Ovary (tissue), 9 donors: Measurements from ENCODE around the gene YPEL1. TPM values are rescaled to one million over a fixed set of nuclear protein-coding genes. Genes with fewer than 3 reads are reported as not detected.
"Not testable (repeated sequence)": the region's sequence is repeated elsewhere in the genome, so short reads cannot be mapped to it uniquely, and the experiment has no call there.

Experiments
- DNase-seq, 5 donors: peaks; one replicate each; pipeline ENCODE4 v3.0.0-alpha.2; 2019 to 2020
- H3K27ac ChIP-seq, 2 donors: fragments of 200-600 bp; one replicate each; pipeline versions ENCODE4 v1.5.1 to v1.8.0; 2019 to 2022
- H3K27me3 ChIP-seq: fragments of 200-600 bp; one replicate; pipeline ENCODE4 v1.8.0; 2022
- H3K36me3 ChIP-seq: fragments of 200-600 bp; sonication (generic); one replicate; pipeline ENCODE4 v1.5.1; 2019
- H3K4me1 ChIP-seq: one replicate; pipeline ENCODE4 v1.8.1; 2013; ENCODE audit warnings: mild to moderate bottlenecking, moderate library complexity; ENCODE audit not compliant: insufficient read depth
- H3K4me3 ChIP-seq: fragments of 200-600 bp; sonication (generic); one replicate; pipeline ENCODE4 v1.5.1; 2017
- H3K9me3 ChIP-seq, 2 donors: fragments of 200-600 bp in 1 of 2; sonication (generic) in 1 of 2; one replicate each; pipeline versions ENCODE4 v1.5.1 to v1.8.1; 2013 to 2019; ENCODE audit warnings: mild to moderate bottlenecking in 1 of 2, moderate library complexity in 1 of 2
- EP300 ChIP-seq: sonication (generic); formaldehyde crosslinking; IDR thresholded peaks from one replicate; pipeline ENCODE4 v1.6.1; 2017; ENCODE audit warnings: antibody characterized with exemption
- POLR2A ChIP-seq: fragments of 450-650 bp; IDR thresholded peaks from one replicate; pipeline ENCODE4 v1.6.1; 2017; ENCODE audit warnings: antibody characterized with exemption, mild to moderate bottlenecking, moderate library complexity
- WGBS, 3 donors: extraction: QIAGEN DNeasy Blood & Tissue Kit in 1 of 3; methylation state at CpG; one replicate each; pipeline versions ENCODE4 v1.1.5 to v1.1.7; 2013 to 2017; 5-methylcytosine and 5-hydroxymethylcytosine counted together
- intact Hi-C, 4 donors: fragments of 100-400 bp; cut with DNase I; formaldehyde crosslinking; loops; one replicate each; pipeline versions ENCODE4 v1.11.0 to v1.15.1; 2022 to 2023
- polyA plus RNA-seq, 2 donors: library from polyadenylated mRNA; stranded (reverse); fragments of 200-250 nt in 1 of 2; fragments of 350-450 nt in 1 of 2; fragmentation: Illumina TruSeq in 1 of 2; extraction: RNeasy Lipid Tissue Mini Kit (QIAGEN cat#74804) in 1 of 2; gene quantifications; one replicate each; pipeline ENCODE4 v1.2.3, GENCODE V29; 2013 to 2014
- total RNA-seq, 7 donors: library from RNA; depleted of rRNA in 2 of 7; stranded (reverse); fragments of >200 nt in 2 of 7; fragmentation: NEBNext Ultra II Directional in 3 of 7; extraction: Animal tissue kit (Norgen Biotek cat#: 25700) in 3 of 7; gene quantifications; one replicate each; pipeline versions ENCODE4 v1.1.0 to v1.2.4, GENCODE V29; 2016 to 2023
- TF ChIP-seq, protein P1 (sequence below), 3 donors: fragments of 450-650 bp in 2 of 3; fragments of 200-600 bp in 1 of 3; IDR thresholded peaks; one replicate each; pipeline versions ENCODE4 v1.5.1 to v1.8.0; 2016 to 2022; ENCODE audit warnings: antibody characterized with exemption in 3 of 3, mild to moderate bottlenecking in 1 of 3
- donor health status: DM: no; HTN: no; CAD: no; lungs with moderate emphysema.
- donor health status: DM: no; HTN: no; CAD: no.
- donor health status: Bipolar disorder and iron deficiency.
- donor health status: DM: yes; HTN: yes; CAD: no.
- donor health status: DM: no; HTN: no; CAD: no.
- donor health status: DM: yes; HTN: yes; CAD: no.

YPEL1 gene
- total and polyA plus RNA-seq, 9 donors = 2.9 to 11.4 (median 8.5) TPM

GRCh38 chr22:21719024-21719423 is 16.6 kb downstream of the YPEL1 start:
- H3K27ac ChIP-seq = no peak overlapping the region
- H3K27me3 ChIP-seq = no peaks in the 10 kb centered on the region
- no peak for DNase-seq
- no peaks in the 10 kb centered on the region for H3K9me3 ChIP-seq
- TF ChIP-seq POLR2A (no peak), EP300 (no peak)
- TF ChIP-seq, protein P1, sequence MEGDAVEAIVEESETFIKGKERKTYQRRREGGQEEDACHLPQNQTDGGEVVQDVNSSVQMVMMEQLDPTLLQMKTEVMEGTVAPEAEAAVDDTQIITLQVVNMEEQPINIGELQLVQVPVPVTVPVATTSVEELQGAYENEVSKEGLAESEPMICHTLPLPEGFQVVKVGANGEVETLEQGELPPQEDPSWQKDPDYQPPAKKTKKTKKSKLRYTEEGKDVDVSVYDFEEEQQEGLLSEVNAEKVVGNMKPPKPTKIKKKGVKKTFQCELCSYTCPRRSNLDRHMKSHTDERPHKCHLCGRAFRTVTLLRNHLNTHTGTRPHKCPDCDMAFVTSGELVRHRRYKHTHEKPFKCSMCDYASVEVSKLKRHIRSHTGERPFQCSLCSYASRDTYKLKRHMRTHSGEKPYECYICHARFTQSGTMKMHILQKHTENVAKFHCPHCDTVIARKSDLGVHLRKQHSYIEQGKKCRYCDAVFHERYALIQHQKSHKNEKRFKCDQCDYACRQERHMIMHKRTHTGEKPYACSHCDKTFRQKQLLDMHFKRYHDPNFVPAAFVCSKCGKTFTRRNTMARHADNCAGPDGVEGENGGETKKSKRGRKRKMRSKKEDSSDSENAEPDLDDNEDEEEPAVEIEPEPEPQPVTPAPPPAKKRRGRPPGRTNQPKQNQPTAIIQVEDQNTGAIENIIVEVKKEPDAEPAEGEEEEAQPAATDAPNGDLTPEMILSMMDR (IDR thresholded peaks at IDR 0.05) = no peak
- peaks cover 5% of the 10 kb centered on the region for H3K4me1 ChIP-seq
- no peak overlapping the region for H3K4me3 ChIP-seq
- no peaks in the 10 kb centered on the region for H3K36me3 ChIP-seq
- intact Hi-C loops = loop anchor here in 2 of 4 donors (10.0 kb wide), 2 partner anchors 76 to 346 kb away; no protein-coding TSS in a partner anchor
- 63 to 80% (median 71%) methylated on average over 4 of the region's 4 CpGs for WGBS, 3 donors

- H3K4me1 ChIP-seq = peaks cover 5% of the 10 kb centered on the region
- no peaks in the 10 kb centered on the region for H3K36me3 ChIP-seq
- no peaks in the 10 kb centered on the region for H3K9me3 ChIP-seq
- DNase-seq = no peak
- 32 to 52% (median 50%) methylated on average over 4 of the region's 4 CpGs for WGBS, 3 donors
- H3K27ac ChIP-seq = no peak overlapping the region
- TF ChIP-seq, protein P1 (IDR thresholded peaks at IDR 0.05) = no peak
- no peak for TF ChIP-seq POLR2A
- TF ChIP-seq EP300 = no peak
- intact Hi-C loops = loop anchor here in 2 of 4 donors (10.0 kb wide), 2 partner anchors 76 to 346 kb away; no protein-coding TSS in a partner anchor
- no peak overlapping the region for H3K4me3 ChIP-seq
- H3K27me3 ChIP-seq = no peaks in the 10 kb centered on the region
Observed at GRCh38 chr22:21718499-21718898, 17.1 kb downstream of the YPEL1 start.

DNA sequence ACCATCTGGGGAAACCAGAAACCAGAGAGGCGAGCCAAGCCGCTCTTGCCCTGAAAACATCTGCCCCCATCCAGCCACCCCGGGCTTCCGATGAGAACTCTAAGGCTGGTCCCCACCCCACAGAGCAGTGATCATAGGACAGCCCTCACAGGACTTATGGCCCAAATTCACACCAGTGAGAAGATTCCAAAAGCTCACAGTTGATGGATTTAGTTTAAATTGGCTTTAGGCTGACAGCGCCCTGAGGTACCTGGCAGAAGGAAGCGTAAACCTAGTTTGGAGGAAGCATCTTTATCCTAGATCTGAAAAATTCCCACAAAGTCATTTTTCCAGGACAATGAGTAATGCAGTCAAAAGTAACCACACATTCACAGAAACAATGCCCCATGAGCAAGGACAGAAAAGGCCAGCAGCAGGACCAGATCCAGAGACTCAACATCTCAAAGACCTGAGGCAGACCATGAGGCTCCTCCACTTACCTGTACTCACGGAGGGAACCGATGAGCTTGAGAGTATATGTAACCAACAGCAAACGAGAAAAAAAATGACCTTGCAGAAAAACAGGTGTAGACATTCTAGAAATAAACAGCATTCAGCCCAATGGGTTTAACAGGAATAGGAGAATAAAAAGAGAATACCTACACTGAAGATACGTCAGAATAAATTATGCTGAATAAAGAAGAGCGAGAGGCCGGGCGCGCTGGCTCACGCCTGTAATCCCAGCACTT is 19.0 kb downstream of the YPEL1 start:
- H3K27ac ChIP-seq, H3K36me3 ChIP-seq, H3K9me3 ChIP-seq, DNase-seq, H3K27me3 ChIP-seq, H3K4me3 ChIP-seq, H3K4me1 ChIP-seq: not testable (repeated sequence)
- intact Hi-C loops = loop anchor here in 2 of 4 donors (10.0 kb wide), 2 partner anchors 78 to 348 kb away; no protein-coding TSS in a partner anchor
- 65 to 73% (median 68%) methylated on average over 14 to 15 of the region's 15 CpGs for WGBS, 3 donors

- Histone ChIP-seq H3K27me3 (no peaks in the 10 kb centered on the region), H3K27ac (no peak overlapping the region), H3K9me3 (no peaks in the 10 kb centered on the region), H3K36me3 (no peaks in the 10 kb centered on the region), H3K4me3 (no peak overlapping the region), H3K4me1 (peaks cover 3% of the 10 kb centered on the region)
- TF ChIP-seq, protein P1 (IDR thresholded peaks at IDR 0.05) = no peak
- TF ChIP-seq EP300 (no peak), POLR2A (no peak)
- no peak for DNase-seq
- 79 to 83% (median 81%) methylated on average over 3 of the region's 3 CpGs for whole genome bisulfite sequencing, 3 donors
- intact Hi-C loops = loop anchor here (2.0 to 10.0 kb wide), 5 partner anchors 80 to 350 kb away; no protein-coding TSS in a partner anchor
Observed at GRCh38 chr22:21714786-21715185, 20.8 kb downstream of the YPEL1 start.
